ENCODE measurements around the gene SHQ1. TPM values are rescaled to one million over a fixed set of nuclear protein-coding genes. Genes with fewer than 3 reads are reported as not detected.

The SHQ1 gene
- total and polyA plus RNA-seq, 2 experiments from 2014 or later = 18.3 to 28.7 TPM

GRCh38 chr3:72802001-72802400 is 46.2 kb downstream of the SHQ1 start:
- Histone ChIP-seq H3K27ac (ENCODE audit: low read depth) (no peak overlapping the region), H3K27me3 (ENCODE audit: insufficient read depth) (no peaks in the 10 kb centered on the region), H3K4me2 (no peak overlapping the region), H3F3A (replicated peaks; ENCODE audit: low read depth) (no peaks in the 10 kb centered on the region), H2AFZ (no peak overlapping the region), H3K9me2 (ENCODE audit: insufficient read depth) (no peaks in the 10 kb centered on the region), H3K4me1 (ENCODE audit: insufficient read depth) (peaks cover 20% of the 10 kb centered on the region), H3K36me3 (ENCODE audit: insufficient read depth) (no peaks in the 10 kb centered on the region), H4K20me1 (replicated peaks; ENCODE audit: insufficient read depth) (no peaks in the 10 kb centered on the region), H3K4me3 (no peak overlapping the region), H3K79me2 (replicated peaks; ENCODE audit: insufficient read depth) (no peaks in the 10 kb centered on the region)
- Mint-ChIP-seq H3K27ac (no peak overlapping the region), H3K36me3 (ENCODE audit: low read depth) (no peaks in the 10 kb centered on the region), H3K4me1 (peaks cover 32% of the 10 kb centered on the region), H3K9me3 (no peaks in the 10 kb centered on the region), H3K4me3 (no peak overlapping the region), H3K27me3 (ENCODE audit: insufficient read depth, low read depth, poor library complexity) (peaks cover 3% of the 10 kb centered on the region)
- ATAC-seq = peak; percentile 75
- DNase-seq (ENCODE audit: low spot score) = peak; percentile 23
- TF ChIP-seq NANOG (IDR thresholded peaks at IDR 0.05; ENCODE audit: borderline replicate concordance) = no peak
- TF ChIP-seq ZNF462 (CRISPR knock-in tag; IDR thresholded peaks at IDR 0.05) = no peak
- TF ChIP-seq ZNF114 (CRISPR knock-in tag; IDR thresholded peaks at IDR 0.05) = no peak
- no peak for TF ChIP-seq CREB1 (CRISPR knock-in tag; IDR thresholded peaks at IDR 0.05; ENCODE audit: low read depth)
- no peak for TF ChIP-seq CTCF (conservative IDR thresholded peaks at IDR 0.05; ENCODE audit: low read depth in 2 of 2)
- TF ChIP-seq EZH2 (IDR thresholded peaks at IDR 0.05; ENCODE audit: low read depth, unreplicated experiment) = no peak
- no peak for TF ChIP-seq STAT1 (IDR thresholded peaks at IDR 0.05; ENCODE audit: unreplicated experiment)
- no peak for TF ChIP-seq REST (IDR thresholded peaks at IDR 0.05; ENCODE audit: unreplicated experiment)
- TF ChIP-seq EZH2phosphoT487 (IDR thresholded peaks at IDR 0.05; ENCODE audit: unreplicated experiment) = no peak
- TF ChIP-seq JUNB (IDR thresholded peaks at IDR 0.05; ENCODE audit: unreplicated experiment) = no peak
- no peak for TF ChIP-seq POLR2AphosphoS5 (IDR thresholded peaks at IDR 0.05; ENCODE audit: low read depth)
- TF ChIP-seq ZNF331 (CRISPR knock-in tag; IDR thresholded peaks at IDR 0.05; ENCODE audit: low read depth) = no peak
- TF ChIP-seq ETS1 (IDR thresholded peaks at IDR 0.05) = no peak
